ENCODE data around the gene ABCA10. TPM values are rescaled to one million over a fixed set of nuclear protein-coding genes. Genes with fewer than 3 reads are reported as not detected.

ABCA10 gene
- total RNA-seq, 2 donors from 2014 or later, result 2.0 to 4.7 TPM

DNA sequence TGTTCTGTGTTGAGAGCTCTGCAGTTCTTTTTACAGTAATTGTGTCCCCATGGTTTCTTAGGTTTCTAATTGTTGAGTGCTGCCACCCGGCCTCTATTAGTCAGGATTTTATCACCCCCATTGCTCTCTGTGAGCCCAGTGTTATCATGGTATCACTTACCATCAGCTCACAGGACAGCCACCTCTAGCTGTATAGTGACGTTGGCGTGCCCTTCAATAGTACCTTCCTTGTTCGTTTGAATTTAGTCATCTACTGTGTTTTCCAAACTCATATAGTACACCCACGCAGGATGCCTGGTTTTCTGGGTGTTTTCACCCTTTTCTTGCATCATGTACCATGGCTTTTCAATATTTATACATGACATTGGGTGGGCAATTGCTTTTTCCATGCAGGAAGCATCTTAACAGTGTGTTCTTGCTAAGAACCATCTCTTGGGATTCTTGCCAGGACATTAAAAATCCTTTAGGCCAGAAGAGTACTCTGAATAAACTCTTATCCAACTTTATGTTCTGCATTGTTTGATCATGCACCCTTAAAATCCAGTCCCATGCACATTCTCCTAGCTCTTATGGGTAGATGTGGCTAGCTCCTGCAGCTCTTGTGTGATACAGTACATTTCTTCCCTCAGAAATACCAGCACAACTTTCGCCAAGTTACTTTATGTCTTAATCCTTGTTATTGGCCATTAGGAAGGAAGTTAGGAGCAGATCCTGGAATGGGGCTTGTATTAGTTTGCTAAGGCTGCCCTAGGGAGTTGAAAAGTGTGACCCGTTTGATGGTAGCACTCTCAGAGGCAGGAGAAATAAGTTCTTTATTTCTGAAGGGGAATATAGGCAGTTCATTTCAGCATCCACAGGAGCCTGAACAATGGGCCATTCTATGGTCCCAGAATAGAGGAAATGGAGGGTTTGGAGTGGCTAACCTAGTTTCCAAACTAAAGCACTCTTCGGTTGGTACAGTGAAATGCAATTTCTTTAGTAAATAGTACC, 11.3 kb upstream of the ABCA10 start:
- ATAC-seq (no peak), DNase-seq (ENCODE audit: low spot score) (no peak)
- Mint-ChIP-seq H3K4me3 (no peak overlapping the region), H3K4me1 (ENCODE audit: low read depth in 2 of 2) (peaks cover 0 to 3% of the 10 kb centered on the region in 2 donors), H3K36me3 (peaks cover 5% of the 10 kb centered on the region), H3K27me3 (no peaks in the 10 kb centered on the region), H3K9me3 (no peaks in the 10 kb centered on the region), H3K27ac (no peak overlapping the region)

DNA sequence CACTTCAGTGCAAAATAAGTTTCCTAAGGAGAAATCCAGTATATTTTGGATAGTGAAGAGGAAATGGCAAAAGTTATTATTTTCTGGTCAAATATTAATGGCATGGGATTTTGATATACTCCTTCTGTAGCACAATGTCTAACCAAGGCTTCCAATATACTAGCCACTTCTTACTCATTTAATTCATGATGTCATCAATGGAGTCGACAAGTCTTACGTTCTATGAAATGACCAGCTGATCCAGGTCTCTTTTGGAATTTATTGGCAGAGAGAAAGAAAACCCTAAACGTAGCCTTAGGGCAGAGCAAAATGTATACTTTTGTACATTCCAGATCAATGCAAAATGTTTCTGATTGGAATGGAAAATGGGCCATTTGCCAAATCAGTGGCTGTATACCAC, 8.3 kb upstream of the ABCA10 start:
- Mint-ChIP-seq H3K4me1 (ENCODE audit: low read depth in 2 of 2) (peaks cover 0 to 3% of the 10 kb centered on the region in 2 donors), H3K27me3 (no peaks in the 10 kb centered on the region), H3K4me3 (no peak overlapping the region), H3K36me3 (peaks cover 15% of the 10 kb centered on the region), H3K27ac (no peak overlapping the region), H3K9me3 (no peaks in the 10 kb centered on the region)
- ATAC-seq (no peak), DNase-seq (ENCODE audit: low spot score) (no peak)

DNA sequence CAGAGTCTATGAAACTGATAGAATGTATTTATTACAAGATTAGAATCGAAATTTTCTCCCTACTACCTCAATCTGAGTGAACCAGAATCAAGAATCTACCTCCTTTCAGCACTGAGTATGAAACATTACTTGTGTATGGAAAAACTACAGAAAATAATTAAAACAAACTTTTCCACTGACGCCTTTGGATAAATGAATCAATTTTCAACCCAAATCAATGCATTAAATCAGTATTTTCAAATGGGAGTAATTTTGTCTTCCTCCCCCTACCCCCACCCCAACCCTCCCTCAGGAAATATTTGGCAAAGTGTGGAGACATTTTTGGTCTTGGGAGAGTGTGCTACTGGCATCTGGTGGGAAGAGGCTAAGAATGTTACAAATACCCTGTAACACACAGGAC, 7.8 kb upstream of the ABCA10 start:
- H3K27me3 Mint-ChIP-seq, result no peaks in the 10 kb centered on the region
- peaks cover 15% of the 10 kb centered on the region for H3K36me3 Mint-ChIP-seq
- H3K4me1 Mint-ChIP-seq (ENCODE audit: low read depth in 2 of 2), result peaks cover 0 to 3% of the 10 kb centered on the region in 2 donors
- DNase-seq (ENCODE audit: low spot score) (no peak), ATAC-seq (no peak)
- H3K9me3 Mint-ChIP-seq, result no peaks in the 10 kb centered on the region
- H3K27ac Mint-ChIP-seq, result no peak overlapping the region
- H3K4me3 Mint-ChIP-seq, result no peak overlapping the region

DNA sequence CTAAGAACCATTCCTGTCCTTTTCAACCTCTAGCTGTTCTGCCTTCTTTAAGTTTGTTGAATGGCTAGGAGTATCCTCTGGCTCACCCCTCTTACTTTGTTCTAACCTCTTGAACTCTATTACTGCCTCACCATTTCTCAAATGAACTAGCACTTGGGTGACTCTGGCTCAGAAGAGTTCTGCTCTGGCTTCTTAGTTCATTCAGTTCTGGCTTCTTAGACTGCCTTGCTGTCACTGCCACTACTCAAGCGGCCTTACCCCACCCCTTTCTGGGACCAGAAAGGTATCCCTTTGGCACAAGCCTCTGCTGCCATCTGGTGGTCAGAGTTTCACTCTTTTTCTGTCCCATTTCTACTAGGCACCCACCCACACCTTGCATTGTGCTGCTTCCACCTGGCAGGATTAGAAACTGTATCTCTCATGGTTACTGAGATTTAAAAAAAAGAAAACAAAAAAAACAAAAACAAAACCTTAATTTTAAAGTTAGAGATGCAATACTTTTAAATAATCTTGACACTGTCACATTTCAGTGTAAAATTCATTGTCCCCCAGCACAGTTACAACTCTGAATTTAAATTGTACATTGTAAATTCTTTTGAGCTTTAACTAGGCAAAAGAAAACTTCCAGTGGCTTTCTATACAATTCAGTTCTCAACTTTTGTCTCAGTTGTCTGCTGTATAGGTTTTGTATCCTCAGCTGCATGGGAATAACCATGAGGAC, 6.9 kb upstream of the ABCA10 start:
- Mint-ChIP-seq H3K27me3 (peaks cover 0 to 3% of the 10 kb centered on the region in 2 donors), H3K36me3 (peaks cover 10% of the 10 kb centered on the region), H3K9me3 (no peaks in the 10 kb centered on the region), H3K4me1 (ENCODE audit: low read depth in 2 of 2) (peaks cover 0 to 3% of the 10 kb centered on the region in 2 donors), H3K4me3 (no peak overlapping the region), H3K27ac (no peak overlapping the region)
- peak in 1 of 2 donors; percentile 70 for ATAC-seq
- peak; percentile 75 for DNase-seq (ENCODE audit: low spot score)

DNA sequence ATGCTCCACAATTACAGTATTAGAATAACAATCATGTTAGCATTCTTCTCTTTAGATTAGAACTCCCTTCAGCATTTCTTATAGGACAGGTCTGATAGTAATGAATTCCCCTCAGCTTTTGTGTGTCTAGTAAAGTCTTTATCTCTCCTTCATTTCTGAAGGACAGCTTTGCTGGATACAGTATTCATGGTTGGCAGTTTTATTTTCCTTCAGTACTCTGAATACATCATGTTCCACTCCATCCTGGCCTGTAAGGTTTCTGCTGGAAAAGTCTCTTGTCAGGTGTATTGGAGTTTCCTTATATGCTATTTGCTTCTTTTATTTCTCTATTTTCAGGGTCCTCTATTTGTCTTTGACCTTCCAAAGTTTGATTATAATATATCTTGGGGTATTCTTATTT, 4.0 kb upstream of the ABCA10 start:
- Mint-ChIP-seq H3K9me3 (no peaks in the 10 kb centered on the region), H3K27me3 (peaks cover 0 to 3% of the 10 kb centered on the region in 2 donors), H3K4me1 (ENCODE audit: low read depth in 2 of 2) (peaks cover 0 to 3% of the 10 kb centered on the region in 2 donors), H3K36me3 (peaks cover 10% of the 10 kb centered on the region), H3K4me3 (no peak overlapping the region), H3K27ac (no peak overlapping the region)
- no peak for DNase-seq (ENCODE audit: low spot score)
- no peak for ATAC-seq

DNA sequence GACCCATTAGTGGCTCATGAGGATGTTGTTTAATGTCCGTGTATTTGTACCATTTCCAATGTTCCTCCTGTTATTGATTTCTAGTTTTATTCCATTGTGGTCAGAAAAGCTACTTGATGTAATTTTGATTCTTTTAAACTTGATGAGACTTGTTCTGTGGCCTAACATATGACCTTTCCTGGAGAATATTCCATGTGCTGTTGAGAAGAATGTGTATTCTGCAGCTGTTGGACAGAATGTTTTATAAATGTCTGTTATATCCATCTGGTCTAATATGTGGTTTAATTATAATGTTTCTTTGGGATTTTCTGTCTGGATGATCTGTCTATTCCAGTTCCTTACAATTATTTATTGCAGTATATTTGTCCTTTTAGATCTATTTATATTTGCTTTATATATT, 2.9 kb upstream of the ABCA10 start:
- Mint-ChIP-seq H3K36me3 (peaks cover 10% of the 10 kb centered on the region), H3K27ac (no peak overlapping the region), H3K4me3 (no peak overlapping the region), H3K9me3 (no peaks in the 10 kb centered on the region), H3K4me1 (ENCODE audit: low read depth in 2 of 2) (peaks cover 0 to 5% of the 10 kb centered on the region in 2 donors), H3K27me3 (peaks cover 0 to 3% of the 10 kb centered on the region in 2 donors)
- DNase-seq (ENCODE audit: low spot score), result no peak
- ATAC-seq, result no peak

DNA sequence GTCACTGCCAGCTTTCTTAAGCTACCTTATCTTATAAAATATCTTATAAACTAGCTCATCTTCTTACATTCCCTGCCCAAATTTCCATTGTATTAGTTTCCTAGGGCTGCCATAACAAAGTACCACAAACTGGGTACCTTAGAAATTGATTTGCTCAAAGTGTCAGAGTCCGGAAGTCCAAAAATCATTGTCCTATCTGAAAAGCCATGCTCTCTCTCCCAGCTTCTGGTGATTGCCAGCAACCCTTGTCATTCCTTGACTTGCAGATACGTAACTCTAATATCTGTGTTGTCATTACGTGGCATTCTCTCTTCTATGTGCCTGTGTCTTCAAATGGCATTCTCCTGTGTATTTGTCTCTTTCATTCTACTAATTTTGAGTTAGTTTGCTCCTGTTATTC, 2.3 kb upstream of the ABCA10 start:
- DNase-seq (ENCODE audit: low spot score), result no peak
- H3K4me3 Mint-ChIP-seq, result no peak overlapping the region
- no peak for ATAC-seq
- no peaks in the 10 kb centered on the region for H3K9me3 Mint-ChIP-seq
- H3K27me3 Mint-ChIP-seq, result peaks cover 0 to 3% of the 10 kb centered on the region in 2 donors
- peaks cover 10% of the 10 kb centered on the region for H3K36me3 Mint-ChIP-seq
- H3K27ac Mint-ChIP-seq, result no peak overlapping the region
- peaks cover 0 to 5% of the 10 kb centered on the region in 2 donors for H3K4me1 Mint-ChIP-seq (ENCODE audit: low read depth in 2 of 2)

DNA sequence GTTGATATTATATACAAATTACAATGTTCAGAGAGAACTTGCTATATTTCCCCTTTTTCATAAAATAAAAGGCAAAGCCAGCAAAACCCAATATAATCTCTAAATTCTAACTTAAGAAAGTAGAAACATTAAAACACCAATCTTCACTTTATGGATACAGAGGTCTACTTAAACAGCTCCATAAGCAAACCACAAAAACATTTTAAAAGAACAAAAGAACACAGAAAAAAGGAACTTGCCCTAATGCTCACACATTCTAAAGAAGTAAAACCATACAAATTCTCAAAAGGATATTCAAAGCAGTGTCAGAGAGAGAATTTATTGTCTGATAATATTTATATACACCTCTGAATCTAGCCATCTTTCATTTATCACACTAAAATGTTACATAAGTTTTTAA, 606 bp downstream of the ABCA10 start:
- Mint-ChIP-seq H3K27ac (no peak overlapping the region), H3K27me3 (peaks cover 0 to 3% of the 10 kb centered on the region in 2 donors), H3K9me3 (no peaks in the 10 kb centered on the region), H3K4me1 (ENCODE audit: low read depth in 2 of 2) (peaks cover 10 to 11% of the 10 kb centered on the region in 2 donors), H3K36me3 (peaks cover 6% of the 10 kb centered on the region), H3K4me3 (no peak overlapping the region)
- DNase-seq (ENCODE audit: low spot score) (no peak), ATAC-seq (no peak)

DNA sequence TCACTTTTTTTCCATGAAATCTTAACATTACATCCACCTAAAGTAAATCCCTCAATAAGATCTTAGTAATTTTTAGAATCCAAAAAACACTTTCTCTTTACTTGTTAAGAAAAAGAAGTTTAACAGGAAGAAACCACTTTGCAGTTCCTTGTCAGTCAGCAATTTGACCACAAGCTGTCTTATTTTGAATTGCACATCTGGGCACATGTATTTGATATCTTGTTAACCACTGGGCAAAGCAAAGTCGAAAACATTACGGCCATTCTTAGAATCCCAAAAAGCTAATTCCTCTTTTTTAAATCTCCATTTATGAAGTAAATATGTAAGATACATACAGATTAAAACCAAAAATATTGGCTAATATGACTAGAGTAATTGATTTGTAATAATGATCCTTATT, 1.1 kb downstream of the ABCA10 start:
- peaks cover 0 to 3% of the 10 kb centered on the region in 2 donors for H3K27me3 Mint-ChIP-seq
- peaks cover under 1% of the 10 kb centered on the region for H3K36me3 Mint-ChIP-seq
- no peaks in the 10 kb centered on the region for H3K9me3 Mint-ChIP-seq
- no peak overlapping the region for H3K4me3 Mint-ChIP-seq
- DNase-seq (ENCODE audit: low spot score), result no peak
- ATAC-seq, result no peak
- peaks cover 10 to 11% of the 10 kb centered on the region in 2 donors for H3K4me1 Mint-ChIP-seq (ENCODE audit: low read depth in 2 of 2)
- no peak overlapping the region for H3K27ac Mint-ChIP-seq

DNA sequence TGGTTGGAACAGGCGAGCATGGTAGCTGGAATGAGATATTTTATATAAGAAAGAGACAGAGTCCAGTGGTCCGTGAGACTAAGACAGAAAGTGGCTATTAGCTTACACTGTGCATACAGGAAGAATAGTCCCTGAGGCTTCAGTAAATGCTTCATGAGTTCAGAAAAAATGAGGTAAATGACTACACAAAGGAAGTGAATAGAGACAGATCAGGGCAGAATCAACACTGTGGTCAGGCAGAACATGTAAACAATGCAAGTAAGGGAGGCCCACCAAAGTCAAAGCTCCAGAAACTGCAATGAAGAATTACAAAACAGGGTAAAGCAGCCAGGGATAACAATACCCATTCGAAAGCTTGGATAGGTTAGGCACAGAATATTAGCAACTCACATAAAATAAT, 4.8 kb downstream of the ABCA10 start:
- H3K27me3 Mint-ChIP-seq, result no peaks in the 10 kb centered on the region
- no peaks in the 10 kb centered on the region for H3K9me3 Mint-ChIP-seq
- peaks cover 10% of the 10 kb centered on the region for H3K36me3 Mint-ChIP-seq
- H3K27ac Mint-ChIP-seq, result peak overlapping the region in 1 of 2 donors; percentile 18
- H3K4me3 Mint-ChIP-seq, result no peak overlapping the region
- H3K4me1 Mint-ChIP-seq (ENCODE audit: low read depth in 2 of 2), result peaks cover 10 to 11% of the 10 kb centered on the region in 2 donors
- DNase-seq (ENCODE audit: low spot score) (no peak), ATAC-seq (peak in 1 of 2 donors; percentile 66)

DNA sequence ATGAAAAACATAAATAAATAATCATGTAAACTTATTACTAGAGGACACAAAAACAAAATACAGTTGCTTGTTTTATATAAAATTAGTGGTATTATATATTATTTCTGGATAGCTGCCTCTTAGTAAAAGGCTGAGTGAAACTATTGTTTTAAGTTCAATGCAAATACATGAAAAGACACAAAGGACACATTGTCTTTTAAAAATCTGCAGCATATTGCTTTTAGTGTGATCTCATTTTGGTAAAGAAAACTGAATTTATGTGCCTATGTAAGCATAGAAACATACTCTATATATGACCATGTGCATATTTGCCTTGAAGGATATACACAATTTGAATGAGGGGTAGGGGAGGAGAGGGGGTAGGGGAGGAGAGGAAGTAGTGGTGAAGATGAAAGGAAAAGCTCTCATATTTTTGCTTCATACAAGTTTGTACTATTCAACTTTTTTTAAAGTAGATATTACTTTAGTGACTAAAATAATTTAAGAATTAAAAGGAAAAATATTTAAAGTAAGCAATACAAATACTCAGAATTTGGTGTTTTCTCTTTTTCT, 5.8 kb downstream of the ABCA10 start:
- peaks cover 10 to 11% of the 10 kb centered on the region in 2 donors for H3K4me1 Mint-ChIP-seq (ENCODE audit: low read depth in 2 of 2)
- peaks cover 10% of the 10 kb centered on the region for H3K36me3 Mint-ChIP-seq
- DNase-seq (ENCODE audit: low spot score) (no peak), ATAC-seq (no peak)
- H3K27me3 Mint-ChIP-seq, result no peaks in the 10 kb centered on the region
- no peak overlapping the region for H3K27ac Mint-ChIP-seq
- no peaks in the 10 kb centered on the region for H3K9me3 Mint-ChIP-seq
- H3K4me3 Mint-ChIP-seq, result no peak overlapping the region

DNA sequence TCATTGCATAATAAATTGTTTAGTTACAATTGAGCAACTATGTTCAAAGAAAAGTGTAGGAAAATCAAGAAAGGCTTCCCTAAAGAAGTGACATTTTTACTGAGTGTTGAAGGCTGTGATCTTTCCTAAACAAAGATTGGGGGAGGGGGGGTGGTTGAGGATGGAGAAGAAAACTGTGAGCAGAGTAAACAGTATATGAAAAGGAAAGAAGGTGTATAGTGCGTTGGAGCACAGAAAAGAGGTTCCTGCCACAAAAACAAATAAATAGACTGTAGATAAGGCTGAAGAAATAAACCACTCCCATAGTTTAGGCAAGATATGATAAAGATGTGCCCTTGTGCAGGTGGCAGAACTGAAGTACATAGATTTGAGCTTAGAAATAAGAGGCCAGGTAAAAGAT, 8.5 kb downstream of the ABCA10 start:
- DNase-seq (ENCODE audit: low spot score) (no peak), ATAC-seq (no peak)
- H3K9me3 Mint-ChIP-seq, result no peaks in the 10 kb centered on the region
- no peaks in the 10 kb centered on the region for H3K27me3 Mint-ChIP-seq
- H3K27ac Mint-ChIP-seq, result no peak overlapping the region
- H3K36me3 Mint-ChIP-seq, result peaks cover 10% of the 10 kb centered on the region
- no peak overlapping the region for H3K4me3 Mint-ChIP-seq
- H3K4me1 Mint-ChIP-seq (ENCODE audit: low read depth in 2 of 2), result peaks cover 7 to 11% of the 10 kb centered on the region in 2 donors

DNA sequence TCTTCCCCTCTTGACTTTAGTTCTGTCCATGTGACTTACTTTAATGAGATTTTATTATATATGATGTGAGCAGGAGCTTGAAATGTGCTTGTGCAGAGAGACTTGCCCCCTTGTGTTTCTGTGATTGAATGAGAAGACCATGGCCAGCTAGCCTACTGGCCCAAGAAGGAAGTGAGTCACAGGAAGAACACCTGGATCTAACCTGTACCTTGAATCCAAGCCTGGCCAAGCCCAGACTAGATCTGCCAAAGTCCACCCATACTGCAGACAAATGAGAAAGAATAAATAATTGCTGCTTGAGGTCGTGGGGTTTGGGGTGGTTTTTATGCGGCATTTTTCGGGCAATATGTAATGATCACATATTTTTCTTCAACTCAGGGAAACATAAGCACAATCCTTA, 9.6 kb downstream of the ABCA10 start:
- H3K9me3 Mint-ChIP-seq, result no peaks in the 10 kb centered on the region

More for the DNA sequence above, 9.6 kb downstream of the ABCA10 start:
- Mint-ChIP-seq H3K36me3 (peaks cover 10% of the 10 kb centered on the region), H3K4me1 (ENCODE audit: low read depth in 2 of 2) (peaks cover 6 to 7% of the 10 kb centered on the region in 2 donors), H3K27me3 (no peaks in the 10 kb centered on the region), H3K4me3 (no peak overlapping the region), H3K27ac (no peak overlapping the region)
- ATAC-seq (no peak), DNase-seq (ENCODE audit: low spot score) (no peak)

All from natural killer cell treated with Interleukin-12 subunit alpha and Interleukin-12 subunit beta and Interleukin-15 and Interleukin-18, amount 100 ng/mL, for 72 hours (primary cell).